Stimulated activated CD4-positive, alpha-beta T cell treated with anti-CD3 and anti-CD28 coated beads, Interleukin-15, amount 100 ng/mL, for 48 hours (primary cell): Measurements from ENCODE around the gene FZR1.
A peak's percentile ranks its signal among the peaks of the same experiment; 100 is the strongest.
"Not testable (repeated sequence)": the region's sequence is repeated elsewhere in the genome, so short reads cannot be mapped to it uniquely, and the experiment has no call there.

ENCODE experiments used
- DNase-seq, 2 donors: peaks; one replicate each; pipeline ENCODE4 v3.0.0-alpha.2; 2020; ENCODE audit warnings: low read depth in 2 of 2

FZR1 gene

DNA sequence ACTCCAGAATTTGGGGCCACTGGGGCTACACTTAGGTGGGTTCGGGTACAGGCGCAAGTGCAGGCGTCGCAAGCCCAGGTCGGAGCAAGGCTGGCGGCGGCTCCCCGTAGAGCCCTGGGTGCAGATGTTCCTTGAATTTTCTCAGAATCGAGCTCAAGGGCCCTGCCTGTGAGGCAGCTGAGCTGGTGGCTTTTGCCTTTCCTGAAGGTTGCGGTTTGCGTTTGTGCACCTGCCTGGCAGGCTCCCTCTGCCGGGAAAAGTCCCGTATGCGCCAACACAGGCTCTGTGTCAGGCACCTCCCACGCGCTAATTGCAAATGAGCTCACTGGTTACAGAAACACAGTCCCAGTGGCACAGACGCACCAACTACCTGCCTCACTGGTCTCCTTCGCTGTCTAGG lies 11.6 kb upstream of the FZR1 start:
- peak; percentile 44 to 70 for DNase-seq

DNA sequence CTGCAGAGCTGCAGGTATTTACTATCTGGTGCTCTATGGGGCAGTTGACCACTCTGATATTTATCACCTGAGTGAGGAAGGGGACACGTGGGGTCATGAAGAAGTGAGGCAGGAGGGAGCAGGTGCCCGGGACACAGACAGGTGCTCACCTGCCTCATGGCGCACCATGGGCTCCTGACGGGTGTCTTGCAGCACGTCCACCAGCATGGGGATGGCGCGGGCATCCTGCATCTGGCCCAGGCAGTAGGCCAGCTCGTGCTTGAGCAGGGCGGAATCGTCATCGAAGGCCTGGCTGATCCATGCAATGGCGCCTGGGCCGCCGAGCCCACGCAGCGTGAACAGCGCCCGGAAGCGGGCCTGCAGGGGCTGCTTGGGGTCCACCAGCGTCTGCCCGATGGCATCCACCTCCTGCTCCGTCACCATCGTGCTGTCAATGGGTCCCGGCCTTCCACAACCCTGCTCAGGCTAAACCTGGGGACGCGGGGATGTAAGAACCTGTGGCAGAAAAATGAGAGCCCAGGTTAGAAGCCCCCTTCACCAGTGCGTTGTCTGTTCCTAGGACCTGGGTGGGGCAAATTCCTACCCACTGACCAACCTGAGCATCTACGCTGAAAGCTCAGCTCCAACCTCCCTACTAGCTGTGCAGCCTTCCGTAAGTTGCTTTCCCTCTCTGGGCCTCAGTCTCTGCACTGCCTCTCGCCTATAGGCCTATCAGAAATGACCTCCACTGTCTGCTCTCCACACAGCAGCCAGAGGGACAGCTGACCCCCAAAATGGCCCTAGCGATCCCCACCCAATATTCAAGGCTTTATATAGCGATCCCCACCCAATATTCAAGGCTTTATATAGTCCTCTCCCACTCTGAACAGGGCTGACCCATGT lies 9.5 kb upstream of the FZR1 start:
- DNase-seq, result no peak

DNA sequence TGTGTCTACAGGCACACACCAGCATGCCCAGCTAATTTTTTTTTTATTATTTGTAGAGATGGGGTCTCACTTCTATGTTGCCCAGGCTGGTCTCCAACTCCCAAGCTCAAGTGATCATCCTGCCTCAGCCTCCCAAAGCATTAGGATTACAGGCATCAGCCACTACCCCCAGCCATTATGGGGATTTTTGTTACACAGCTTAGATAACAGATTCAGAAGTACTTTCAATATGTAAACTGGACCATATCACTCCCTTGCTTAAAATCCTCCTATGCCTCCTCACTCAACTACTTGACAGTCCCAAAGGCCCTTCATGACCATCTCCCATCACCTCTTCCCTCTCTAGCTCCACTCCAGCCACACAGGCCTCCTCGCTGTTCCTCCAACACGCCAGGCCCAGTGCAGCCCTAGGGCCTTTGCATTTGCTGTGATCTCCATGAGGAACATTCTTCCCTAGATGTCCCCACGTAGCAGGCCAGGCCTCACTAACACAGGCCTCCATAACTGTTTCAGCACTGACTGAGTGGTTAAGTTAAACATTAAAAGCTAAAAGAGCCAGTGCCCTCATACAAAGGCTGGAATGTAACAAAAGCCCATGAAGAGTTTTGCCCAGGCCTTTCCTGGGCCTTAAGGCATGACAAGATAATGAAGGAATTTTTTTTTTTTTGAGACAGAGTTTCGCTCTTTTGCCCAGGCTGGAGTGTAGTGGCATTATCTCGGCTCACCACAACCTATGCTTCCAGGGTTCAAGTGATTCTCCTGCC lies 8.2 kb upstream of the FZR1 start:
- no peak for DNase-seq

- DNase-seq, result no peak
These were observed 6.2 kb upstream of the FZR1 start for GRCh38 chr19:3499738-3500428.

- peak; percentile 95 to 96 for DNase-seq
These were observed 5.5 kb upstream of the FZR1 start, which contains the start of gene DOHH for GRCh38 chr19:3500429-3501101. Gene DOHH, minus strand, starts transcription at chr19:3500674. Its CDS starts 3,860 bp downstream, at chr19:3496814.

GRCh38 chr19:3501780-3502179 lies 4.3 kb upstream of the FZR1 start:
- DNase-seq, result no peak

- no peak for DNase-seq
These were observed 3.0 kb upstream of the FZR1 start for GRCh38 chr19:3503036-3503572.

GRCh38 chr19:3504735-3505134 lies 1.4 kb upstream of the FZR1 start:
- no peak for DNase-seq

DNA sequence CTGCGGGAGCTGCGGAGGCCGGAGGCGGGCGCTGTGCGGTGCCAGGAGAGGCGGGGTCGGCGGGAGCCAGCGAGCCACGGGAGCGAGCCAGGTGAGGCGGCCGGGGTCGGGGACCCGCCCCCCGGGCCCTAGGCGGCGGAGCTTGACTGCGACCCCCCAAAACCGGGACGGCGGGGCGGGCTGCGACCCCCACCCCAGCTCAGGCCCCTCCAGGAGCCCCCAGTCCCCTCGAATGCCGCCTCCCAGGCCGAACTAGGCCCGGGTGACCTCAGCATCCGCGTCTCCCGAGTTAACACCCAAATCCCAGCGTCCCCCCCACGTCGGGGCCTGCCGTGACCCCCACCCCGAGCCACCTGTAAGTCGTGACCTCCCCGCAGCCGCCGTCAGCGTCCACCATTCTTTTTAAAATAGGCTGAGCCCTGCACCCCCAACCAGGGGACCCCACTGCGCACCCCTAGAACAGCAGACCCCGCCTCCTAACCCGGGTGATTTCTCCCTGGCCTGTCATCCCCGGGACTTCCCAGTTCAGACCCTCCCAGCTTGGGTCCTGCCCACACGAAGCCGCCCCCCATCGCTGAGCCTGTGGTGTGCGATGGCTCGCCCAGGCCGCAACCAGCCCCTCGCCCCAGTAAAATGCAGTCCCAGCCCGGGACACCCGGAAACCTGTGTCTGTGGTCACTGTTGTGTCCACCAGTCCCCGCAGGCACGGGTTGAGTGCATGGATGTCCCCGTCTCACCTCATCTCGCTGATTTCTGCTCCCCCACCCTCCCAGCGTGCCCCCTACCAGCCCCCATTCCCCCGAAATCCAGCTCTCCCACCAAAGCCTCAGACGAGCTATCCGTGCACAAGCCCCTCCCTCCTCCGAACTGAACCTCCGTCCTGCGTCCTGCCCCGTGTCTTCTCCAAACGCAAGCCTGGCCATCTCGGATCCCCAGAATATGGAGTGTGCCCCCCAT lies 551 bp downstream of the FZR1 start:
- DNase-seq, result no peak

- DNase-seq, result no peak
These were observed 1.4 kb downstream of the FZR1 start for GRCh38 chr19:3507371-3508120.

DNA sequence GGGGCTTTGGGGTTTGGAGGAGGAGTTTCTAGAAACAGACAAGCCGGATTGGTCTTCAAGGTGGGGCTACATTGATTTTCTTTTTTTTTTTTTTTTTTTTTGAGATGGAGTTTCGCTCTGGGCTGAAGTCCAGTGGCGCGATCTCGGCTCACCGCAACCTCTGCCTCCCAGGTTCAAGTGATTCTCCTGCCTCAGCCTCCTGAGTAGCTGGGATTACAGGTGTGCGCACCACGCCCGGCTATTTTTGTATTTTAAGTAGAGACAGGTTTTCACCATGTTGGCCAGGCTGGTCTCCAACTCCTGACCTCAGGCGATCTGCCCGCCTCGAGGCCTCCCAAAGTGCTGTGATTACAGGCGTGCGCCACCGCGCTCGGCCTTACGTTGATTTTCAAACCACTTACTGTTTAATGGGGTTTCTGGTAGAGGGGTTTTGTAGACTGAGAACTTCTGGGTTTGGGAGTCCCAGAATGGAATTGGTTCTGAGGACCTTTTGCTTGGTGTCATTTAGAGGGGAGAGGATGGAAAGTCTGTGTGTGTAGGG lies 2.1 kb downstream of the FZR1 start:
- not testable (repeated sequence) for DNase-seq

DNA sequence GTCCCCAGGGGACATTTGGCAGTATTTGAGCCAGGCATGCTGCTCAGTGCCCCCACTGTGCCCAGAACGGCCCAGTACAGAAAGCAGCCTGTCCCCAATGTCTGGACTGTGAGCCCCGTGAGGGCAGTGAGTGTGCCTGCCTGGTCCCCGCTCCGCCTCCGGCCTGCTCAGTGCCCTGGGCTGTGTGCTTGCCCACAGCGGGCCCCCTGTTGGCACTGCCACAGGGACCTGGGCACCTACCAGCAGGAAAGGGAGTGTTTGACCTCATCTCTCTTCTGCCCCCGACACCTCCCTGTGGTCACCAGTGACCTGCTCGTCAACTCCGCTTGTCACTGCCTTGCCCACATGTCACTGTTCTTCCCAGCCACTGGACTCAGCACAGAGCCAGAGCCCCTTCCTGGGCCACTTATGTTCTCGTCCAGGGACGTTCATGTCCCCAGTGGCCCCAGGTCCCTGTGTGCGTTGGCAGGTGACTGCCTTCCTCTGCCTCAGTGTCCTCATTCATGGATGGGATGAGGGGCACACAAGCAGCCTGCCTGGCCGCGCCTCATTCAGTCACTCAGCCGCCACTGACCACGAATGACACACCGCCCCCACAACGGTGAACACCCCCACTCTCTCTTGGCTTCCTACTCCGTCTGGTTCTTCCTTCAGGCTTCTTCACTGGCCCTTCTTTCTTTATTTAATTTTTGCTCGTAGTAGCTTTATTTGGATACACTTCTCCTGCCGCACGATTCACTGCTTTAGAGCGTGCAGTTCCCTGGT lies 2.8 kb downstream of the FZR1 start:
- DNase-seq, result no peak

DNA sequence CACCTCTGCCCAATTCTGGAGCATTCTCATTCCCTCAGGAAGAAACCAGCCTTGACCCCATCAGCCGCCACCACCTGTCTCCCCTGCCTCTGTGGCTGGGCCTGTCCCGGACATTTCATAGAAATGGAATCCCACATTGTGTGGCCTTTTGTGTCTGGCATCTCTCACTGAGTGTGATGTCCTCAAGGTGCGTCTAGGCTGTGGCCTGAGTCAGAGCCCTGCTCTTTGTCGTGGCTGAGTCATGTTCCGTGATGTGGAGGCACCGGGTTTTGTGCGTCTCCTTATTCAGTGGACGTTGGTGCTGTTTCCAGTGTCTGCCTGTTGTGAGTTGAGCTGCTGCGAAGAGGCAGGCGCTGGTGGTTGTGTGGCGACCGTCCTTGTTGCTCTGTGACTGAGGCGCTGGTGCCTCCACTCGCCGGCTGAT lies 3.5 kb downstream of the FZR1 start:
- peak; percentile 30 to 43 for DNase-seq

DNA sequence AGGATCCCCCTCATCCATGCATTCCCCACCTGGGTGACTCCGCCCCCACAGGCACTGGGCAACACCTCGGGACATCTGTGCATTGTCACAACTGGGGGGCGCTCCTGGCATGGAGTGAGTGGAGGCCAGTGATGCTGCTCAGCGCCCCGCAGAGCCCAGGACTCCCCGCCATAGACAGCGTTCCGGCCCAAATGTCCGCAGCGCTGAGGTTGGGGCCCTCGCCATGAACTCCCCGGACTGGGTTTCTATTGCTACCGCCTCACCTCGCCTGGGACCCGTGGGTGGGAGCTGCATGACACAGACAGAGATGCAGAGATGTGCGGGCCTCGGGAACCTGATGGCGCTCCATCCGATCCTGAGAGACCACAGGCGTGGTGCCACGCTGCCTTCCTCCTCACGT lies 4.6 kb downstream of the FZR1 start:
- DNase-seq, result no peak

GRCh38 chr19:3511506-3512251 lies 5.6 kb downstream of the FZR1 start:
- DNase-seq, result no peak

DNA sequence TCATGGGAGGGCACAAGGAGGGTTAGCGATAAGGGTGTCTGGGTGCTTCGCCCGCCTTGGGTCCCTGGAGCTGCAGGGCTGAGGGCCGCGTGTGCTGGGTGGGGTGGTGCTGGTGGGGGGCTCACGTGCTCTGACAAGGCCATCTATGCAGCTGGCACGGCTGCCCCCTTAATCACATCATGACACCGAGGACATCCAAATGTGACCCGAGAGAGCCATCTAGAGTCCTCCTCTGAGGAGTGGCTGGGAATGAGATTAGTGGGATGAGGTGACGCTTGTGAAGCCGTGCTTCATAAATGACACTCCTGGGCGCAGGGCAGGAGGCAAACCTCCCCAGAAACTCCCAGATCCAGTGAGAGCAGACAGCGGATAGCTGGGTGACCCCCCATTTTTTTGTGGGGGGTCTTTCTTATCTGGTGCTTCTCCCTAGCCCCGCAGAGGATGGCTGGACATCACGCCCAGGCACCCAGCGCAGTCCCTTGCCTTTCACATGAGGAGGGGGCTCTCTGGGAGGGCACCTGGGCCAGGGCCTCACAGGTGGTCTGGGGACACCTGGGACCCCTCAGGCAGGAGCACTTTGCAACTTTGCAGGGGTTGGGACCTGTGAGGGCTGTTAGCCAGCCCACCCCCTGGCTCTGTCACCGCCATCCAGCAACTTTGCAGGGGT lies 6.6 kb downstream of the FZR1 start:
- no peak for DNase-seq
